HG02973 (cell line): ENCODE results near the gene DPEP2NB.
"Not testable (repeated sequence)": the region's sequence is repeated elsewhere in the genome, so short reads cannot be mapped to it uniquely, and the experiment has no call there.

ENCODE experiments used
- ATAC-seq: cut with Tn5 transposase; IDR thresholded peaks from one replicate; pipeline ENCODE4 v1.9.1; 2021; ENCODE audit warnings: moderate library complexity; ENCODE audit not compliant: unreplicated experiment

Gene DPEP2NB

DNA sequence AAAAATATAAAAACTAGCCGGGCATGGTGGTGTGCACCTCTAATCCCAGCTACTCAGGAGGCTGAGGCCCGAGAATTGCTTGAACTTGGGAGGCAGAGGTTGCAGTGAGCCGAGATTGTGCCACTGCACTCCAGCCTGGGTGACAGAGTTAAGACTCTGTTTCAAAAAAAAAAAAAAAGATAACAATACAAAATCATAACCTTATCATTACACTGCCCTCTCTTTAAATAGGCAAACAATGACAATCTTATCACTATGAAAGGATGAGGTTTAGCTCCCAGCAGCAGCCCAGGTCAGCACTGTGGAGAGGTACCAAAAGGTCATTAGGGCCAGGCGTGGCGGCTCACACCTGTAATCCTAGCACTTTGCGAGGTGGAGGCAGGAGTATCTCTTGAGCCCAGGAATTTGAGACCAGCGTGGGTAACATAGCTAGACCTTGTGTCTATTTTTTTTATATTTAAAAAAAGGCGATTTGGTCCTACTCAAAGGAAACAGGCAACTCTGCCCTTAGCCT, 3.5 kb upstream of the DPEP2NB start:
- ATAC-seq = no peak

DNA sequence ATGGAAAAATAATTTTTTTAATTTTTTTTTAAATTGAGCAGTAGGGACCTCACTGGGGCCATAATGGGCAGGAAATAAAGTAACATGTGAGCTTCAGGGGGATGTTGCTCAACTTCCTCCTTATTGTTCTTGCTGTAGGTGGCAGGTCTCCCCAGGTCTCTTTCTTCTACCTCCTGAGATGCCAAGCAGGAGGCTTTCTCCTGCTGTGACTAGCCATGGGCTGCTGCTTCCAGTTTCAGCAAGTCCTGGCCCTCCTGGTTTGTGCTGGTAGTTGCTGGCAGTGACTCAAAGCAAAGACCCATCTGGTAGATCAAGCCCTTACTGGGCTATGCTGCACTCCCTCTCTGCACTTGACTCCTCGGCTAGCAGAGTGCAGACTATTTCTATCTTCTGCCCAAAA, 2.3 kb downstream of the DPEP2NB start:
- ATAC-seq = no peak

GRCh38 chr16:68009872-68010271, 5.8 kb downstream of the DPEP2NB start:
- not testable (repeated sequence) for ATAC-seq

GRCh38 chr16:68009157-68009735, 6.5 kb downstream of the DPEP2NB start:
- ATAC-seq = no peak

- ATAC-seq = no peak
Measured at GRCh38 chr16:68005786-68006286, 9.9 kb downstream of the DPEP2NB start.

DNA sequence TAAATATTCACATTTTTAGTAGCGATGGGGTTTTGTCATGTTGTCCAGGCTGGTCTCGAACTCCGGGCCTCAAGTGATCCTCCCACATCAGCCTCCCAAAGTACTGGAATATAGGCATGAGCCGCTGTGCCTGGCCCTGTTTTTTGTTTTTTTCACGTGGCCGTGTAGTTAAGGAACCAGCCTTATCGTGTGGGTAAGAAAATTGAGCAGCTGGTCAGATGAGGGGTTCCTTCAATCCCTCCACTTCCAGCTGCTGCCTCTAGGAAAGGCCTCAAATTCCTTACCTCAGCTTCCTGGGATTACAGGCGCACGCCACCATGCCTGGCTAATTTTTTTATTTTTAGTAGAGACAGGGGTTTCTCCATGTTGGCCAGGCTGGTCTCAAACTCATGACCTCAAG, 10.5 kb downstream of the DPEP2NB start:
- ATAC-seq = no peak

DNA sequence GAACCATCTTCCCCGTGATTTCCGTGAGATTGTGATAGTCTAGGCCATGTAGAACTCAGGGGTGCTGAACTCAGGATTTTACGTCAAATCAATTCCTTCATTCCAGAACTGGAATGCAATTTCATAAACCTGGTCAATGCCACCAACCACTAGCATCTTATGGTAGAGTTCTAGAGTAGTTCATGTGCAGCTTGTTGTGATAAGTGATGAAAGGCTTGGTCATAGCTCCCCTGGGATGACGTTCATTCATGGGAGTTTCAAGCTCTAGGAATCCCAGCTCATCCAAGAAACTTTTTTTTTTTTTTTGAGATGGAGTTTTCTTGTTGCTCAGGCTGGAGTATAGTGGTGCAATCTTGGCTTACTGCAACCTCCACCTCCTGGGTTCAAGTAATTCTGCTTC, 12.7 kb downstream of the DPEP2NB start:
- ATAC-seq = no peak

GRCh38 chr16:68000450-68000849, 15.3 kb downstream of the DPEP2NB start:
- no peak for ATAC-seq

DNA sequence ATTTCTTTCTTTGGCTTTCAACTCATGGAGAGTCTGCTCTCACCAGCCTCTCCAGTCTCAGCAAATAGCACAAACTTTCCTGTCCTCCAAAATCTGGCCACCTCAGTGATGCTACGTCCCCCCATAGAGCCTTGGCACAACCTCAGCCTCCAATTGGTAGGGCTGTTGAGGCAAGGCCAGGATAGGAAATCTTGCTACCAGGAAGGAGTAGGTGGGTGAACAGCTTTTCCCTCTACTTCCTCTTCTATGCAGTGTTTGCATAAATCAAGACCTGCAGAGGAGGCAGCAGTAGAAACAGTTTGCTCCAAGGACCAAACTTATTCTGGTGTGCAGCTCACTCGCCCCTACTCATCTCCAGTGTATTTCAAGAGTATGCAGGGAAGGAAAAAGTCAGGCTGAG, 15.7 kb downstream of the DPEP2NB start:
- no peak for ATAC-seq

- ATAC-seq = not testable (repeated sequence)
Measured at GRCh38 chr16:67998779-67999688, 16.7 kb downstream of the DPEP2NB start, which contains the start of gene DPEP2. Gene DPEP2, minus strand, starts transcription at chr16:67999484. Its CDS starts 6,272 bp downstream, at chr16:67993212.

GRCh38 chr16:67998231-67998778, 17.4 kb downstream of the DPEP2NB start:
- ATAC-seq = not testable (repeated sequence)

- no peak for ATAC-seq
Measured at GRCh38 chr16:67996666-67997065, 19.0 kb downstream of the DPEP2NB start.

DNA sequence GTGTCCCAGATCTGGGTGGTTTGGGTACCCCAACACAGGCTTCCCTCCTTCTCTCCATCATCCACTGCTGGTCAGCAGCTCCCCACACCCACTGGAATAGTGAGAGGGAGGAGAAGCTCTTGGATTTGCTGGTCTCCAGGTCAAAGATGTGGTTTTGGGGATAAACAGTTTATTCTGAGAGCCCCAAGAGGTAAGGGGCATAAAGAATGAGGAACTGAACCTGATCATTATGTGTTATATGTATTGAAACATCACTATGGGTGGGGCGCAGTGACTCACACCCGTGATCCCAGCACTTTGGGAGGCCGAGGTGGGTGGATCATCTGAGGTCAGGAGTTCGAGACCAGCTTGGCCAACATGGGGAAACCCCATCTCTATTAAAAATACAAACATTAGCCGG, 20.3 kb downstream of the DPEP2NB start:
- ATAC-seq = no peak

DNA sequence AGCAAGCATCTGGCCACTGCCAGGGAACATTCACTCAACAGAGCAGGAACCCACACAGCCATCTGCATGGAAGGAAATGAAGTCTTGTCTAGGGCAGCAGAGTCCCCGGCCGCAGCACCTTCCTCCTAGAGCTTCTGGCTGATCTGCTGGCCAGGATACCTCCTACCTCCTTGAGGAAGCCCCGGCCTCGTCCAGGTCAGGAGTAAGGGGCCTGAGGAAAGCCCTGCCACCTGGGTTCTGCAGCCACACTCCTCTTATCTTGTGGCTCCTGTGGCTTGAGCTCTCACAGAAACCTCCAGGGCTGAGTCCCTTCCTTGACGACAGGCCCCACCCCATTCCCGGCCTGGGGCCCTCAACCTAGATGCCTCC, 21.7 kb downstream of the DPEP2NB start:
- ATAC-seq = not testable (repeated sequence)

DNA sequence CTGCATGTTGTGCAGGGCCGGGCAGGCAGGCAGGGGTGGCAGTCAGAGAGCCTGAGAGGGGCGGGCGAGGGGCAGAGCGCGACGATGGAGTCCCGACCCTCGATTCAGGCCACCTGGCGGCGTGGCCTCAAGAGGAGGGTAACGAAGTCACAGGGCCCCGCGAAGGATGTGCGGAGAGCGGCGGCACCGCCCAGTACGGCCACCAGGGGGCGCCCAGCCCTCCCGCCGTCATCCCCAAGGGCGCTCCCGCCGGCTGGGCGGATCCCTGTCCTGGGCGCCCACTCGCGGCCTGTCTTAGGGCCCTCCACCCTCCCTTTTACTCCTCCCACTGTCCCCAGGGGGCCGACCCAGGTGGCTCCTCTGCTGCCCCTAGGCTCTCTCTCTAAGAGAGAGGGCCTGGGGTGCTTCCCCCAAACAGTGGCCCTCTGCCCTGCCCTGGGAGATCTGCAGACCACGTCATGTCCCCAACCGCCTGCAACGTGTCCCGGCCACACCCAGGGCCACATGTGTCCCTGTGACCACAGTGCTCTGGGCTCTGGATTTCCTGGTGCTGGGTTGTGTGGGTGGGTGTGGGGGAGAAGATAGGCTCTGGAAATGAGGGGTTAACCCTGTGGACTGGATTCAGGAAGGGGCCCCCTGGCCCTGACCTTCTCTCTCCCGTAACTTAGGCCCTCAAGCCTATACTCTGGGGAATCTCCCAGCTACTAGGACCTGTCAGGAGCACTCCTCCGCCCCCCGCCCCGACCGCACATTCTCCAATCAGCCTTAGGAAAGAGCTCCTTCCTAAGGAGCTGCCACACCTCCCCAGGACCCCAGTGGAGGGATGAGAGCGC, 22.3 kb downstream of the DPEP2NB start:
- ATAC-seq = peak; percentile 62

DNA sequence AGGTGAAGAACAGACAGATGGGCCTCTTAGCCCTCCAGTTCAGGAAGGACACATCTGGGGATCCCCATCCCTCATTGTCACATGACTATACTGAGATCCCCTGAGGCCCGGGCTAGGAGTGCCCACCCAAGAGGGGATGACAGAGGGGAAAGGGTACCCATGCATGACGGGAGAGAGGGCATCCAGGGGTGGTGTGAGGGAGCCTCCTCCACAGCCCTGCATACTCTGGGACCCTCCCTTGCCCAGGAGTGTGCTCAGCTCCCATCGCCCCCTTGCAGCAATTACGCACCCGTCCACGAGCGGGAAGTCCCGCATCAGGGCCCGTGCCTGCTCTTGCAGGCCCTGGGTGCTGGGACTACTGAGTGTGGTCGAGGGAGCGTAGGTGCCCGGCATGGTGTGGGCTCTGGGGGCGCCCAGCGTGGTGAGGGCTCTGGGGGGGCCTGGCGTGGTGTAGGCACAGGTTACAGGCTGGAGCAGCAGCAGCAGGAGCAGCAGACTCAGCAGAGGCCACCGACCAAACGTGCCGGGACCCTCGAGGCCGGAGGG, 23.0 kb downstream of the DPEP2NB start:
- ATAC-seq = no peak

DNA sequence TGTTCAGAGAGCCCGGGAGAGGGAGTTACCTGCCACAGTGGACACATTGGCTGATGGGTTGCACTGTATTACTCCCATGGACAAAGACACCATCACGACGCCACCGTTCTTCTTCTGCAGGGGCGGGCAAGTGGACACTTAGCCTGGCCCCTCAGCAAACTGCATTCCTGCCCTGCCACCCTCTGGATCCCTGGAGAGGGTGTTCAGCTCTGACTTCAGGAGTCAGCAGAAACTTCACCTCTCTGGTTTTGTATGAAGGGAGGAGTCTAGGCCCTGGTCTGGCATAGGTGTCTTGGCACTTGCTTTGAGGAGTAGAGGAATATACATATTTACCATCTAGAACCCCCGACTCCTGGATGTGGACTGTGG, 25.7 kb downstream of the DPEP2NB start:
- ATAC-seq = no peak

GRCh38 chr16:67989322-67990017, 26.2 kb downstream of the DPEP2NB start:
- no peak for ATAC-seq

GRCh38 chr16:67988675-67989074, 27.0 kb downstream of the DPEP2NB start:
- ATAC-seq = no peak
